Esophagus muscularis mucosa (tissue), 4 donors: Measurements from ENCODE around the gene PDGFA. TPM values are rescaled to one million over a fixed set of nuclear protein-coding genes. Genes with fewer than 3 reads are reported as not detected.

ENCODE experiments used
- DNase-seq: peaks from one replicate; pipeline ENCODE4 v3.0.0-alpha.2; 2017; ENCODE audit errors: extremely low spot score
- H3K27ac ChIP-seq, 4 donors: fragments of 200-600 bp; sonication (generic); replicated peaks in 1 of 4; 1 replicate in 3 of 4; 2 replicates in 1 of 4; pipeline ENCODE4 v1.5.1; 2016 to 2019; ENCODE audit warnings: mild to moderate bottlenecking in 1 of 4
- H3K27me3 ChIP-seq, 4 donors: fragments of 200-600 bp; sonication (generic); one replicate each; pipeline versions ENCODE4 v1.5.1 to v1.6.0; 2016 to 2019
- H3K36me3 ChIP-seq, 4 donors: fragments of 200-600 bp; sonication (generic); one replicate each; pipeline ENCODE4 v1.5.1; 2016 to 2019
- H3K4me1 ChIP-seq, 4 donors: fragments of 200-600 bp; sonication (generic); one replicate each; pipeline ENCODE4 v1.5.1; 2016 to 2019
- H3K4me3 ChIP-seq, 4 donors: fragments of 200-600 bp; sonication (generic); 1 replicate in 2 of 4; 2 replicates in 2 of 4; pipeline ENCODE4 v1.5.1; 2016 to 2019; ENCODE audit warnings: mild to moderate bottlenecking in 4 of 4, moderate library complexity in 1 of 4
- H3K9me3 ChIP-seq, 4 donors: fragments of 200-600 bp; sonication (generic); 1 replicate in 3 of 4; 2 replicates in 1 of 4; pipeline ENCODE4 v1.5.1; 2016 to 2019
- EP300 ChIP-seq: sonication (generic); formaldehyde crosslinking; IDR thresholded peaks from one replicate; pipeline ENCODE4 v1.6.1; 2017; ENCODE audit warnings: antibody characterized with exemption
- POLR2A ChIP-seq: fragments of 450-650 bp; IDR thresholded peaks from one replicate; pipeline ENCODE4 v1.6.1; 2017; ENCODE audit warnings: antibody characterized with exemption, moderate library complexity, mild to moderate bottlenecking, low read depth
- POLR2AphosphoS5 ChIP-seq, 2 donors: sonication (generic); formaldehyde crosslinking; IDR thresholded peaks; one replicate each; pipeline ENCODE4 v1.6.1; 2017; ENCODE audit warnings: antibody characterized with exemption in 2 of 2
- WGBS: methylation state at CpG from one replicate; pipeline ENCODE4 v1.1.5; 2018; 5-methylcytosine and 5-hydroxymethylcytosine counted together
- intact Hi-C: fragments of 100-400 bp; cut with DNase I; formaldehyde crosslinking; loops from one replicate; pipeline ENCODE4 v1.15.1; 2023
- total RNA-seq, 4 donors: library from RNA; depleted of rRNA; stranded (reverse); fragments of >200 nt; gene quantifications; one replicate each; pipeline versions ENCODE4 v1.1.0 to v1.2.1, GENCODE V29; 2016
- TF ChIP-seq, protein P1 (sequence below), 3 experiments: fragments of 200-600 bp in 2 of 3; fragments of 450-650 bp in 1 of 3; sonication (generic) in 2 of 3; IDR thresholded peaks; one replicate each; pipeline ENCODE4 v1.5.1; 2017 to 2019; ENCODE audit warnings: antibody characterized with exemption in 3 of 3, mild to moderate bottlenecking in 2 of 3, moderate library complexity in 1 of 3

Gene PDGFA
- total RNA-seq, 4 donors from 2014 or later: 88.0 to 184 (median 119) TPM

- TF ChIP-seq POLR2A (no peak), POLR2AphosphoS5 (IDR thresholded peaks at IDR 0.05) (no peak), EP300 (no peak)
- TF ChIP-seq, protein P1, sequence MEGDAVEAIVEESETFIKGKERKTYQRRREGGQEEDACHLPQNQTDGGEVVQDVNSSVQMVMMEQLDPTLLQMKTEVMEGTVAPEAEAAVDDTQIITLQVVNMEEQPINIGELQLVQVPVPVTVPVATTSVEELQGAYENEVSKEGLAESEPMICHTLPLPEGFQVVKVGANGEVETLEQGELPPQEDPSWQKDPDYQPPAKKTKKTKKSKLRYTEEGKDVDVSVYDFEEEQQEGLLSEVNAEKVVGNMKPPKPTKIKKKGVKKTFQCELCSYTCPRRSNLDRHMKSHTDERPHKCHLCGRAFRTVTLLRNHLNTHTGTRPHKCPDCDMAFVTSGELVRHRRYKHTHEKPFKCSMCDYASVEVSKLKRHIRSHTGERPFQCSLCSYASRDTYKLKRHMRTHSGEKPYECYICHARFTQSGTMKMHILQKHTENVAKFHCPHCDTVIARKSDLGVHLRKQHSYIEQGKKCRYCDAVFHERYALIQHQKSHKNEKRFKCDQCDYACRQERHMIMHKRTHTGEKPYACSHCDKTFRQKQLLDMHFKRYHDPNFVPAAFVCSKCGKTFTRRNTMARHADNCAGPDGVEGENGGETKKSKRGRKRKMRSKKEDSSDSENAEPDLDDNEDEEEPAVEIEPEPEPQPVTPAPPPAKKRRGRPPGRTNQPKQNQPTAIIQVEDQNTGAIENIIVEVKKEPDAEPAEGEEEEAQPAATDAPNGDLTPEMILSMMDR (IDR thresholded peaks at IDR 0.05): no peak
- Histone ChIP-seq H3K4me1 (peaks cover 26 to 46% (median 30%) of the 10 kb centered on the region in 4 donors), H3K4me3 (no peak overlapping the region), H3K36me3 (peaks cover 48 to 90% (median 77%) of the 10 kb centered on the region in 4 donors), H3K27me3 (no peaks in the 10 kb centered on the region), H3K27ac (peak overlapping the region in 3 of 4 donors; percentile 6 to 62 (median 35)), H3K9me3 (no peaks in the 10 kb centered on the region)
- no peak for DNase-seq
- 83% methylated on average over 12 of the region's 16 CpGs for WGBS
- intact Hi-C loops: no loop called here
These were observed 14.5 kb downstream of the PDGFA start for GRCh38 chr7:505171-505570.

GRCh38 chr7:504221-505111, 15.2 kb downstream of the PDGFA start:
- 85% methylated on average over 27 of the region's 34 CpGs for WGBS
- H3K9me3 ChIP-seq: no peaks in the 10 kb centered on the region
- peaks cover 26 to 45% (median 28%) of the 10 kb centered on the region in 4 donors for H3K4me1 ChIP-seq
- H3K27ac ChIP-seq: peak overlapping the region; percentile 35 to 62 (median 44)
- intact Hi-C loops: no loop called here
- DNase-seq: no peak
- H3K27me3 ChIP-seq: no peaks in the 10 kb centered on the region
- H3K4me3 ChIP-seq: no peak overlapping the region
- H3K36me3 ChIP-seq: peaks cover 48 to 90% (median 77%) of the 10 kb centered on the region in 4 donors
- TF ChIP-seq, protein P1 (IDR thresholded peaks at IDR 0.05): no peak
- TF ChIP-seq POLR2AphosphoS5 (IDR thresholded peaks at IDR 0.05) (no peak), POLR2A (no peak), EP300 (no peak)

GRCh38 chr7:503575-504111, 16.0 kb downstream of the PDGFA start:
- H3K36me3 ChIP-seq: peaks cover 40 to 90% (median 73%) of the 10 kb centered on the region in 4 donors
- DNase-seq: no peak
- TF ChIP-seq, protein P1 (IDR thresholded peaks at IDR 0.05): no peak
- TF ChIP-seq POLR2A (no peak), EP300 (no peak), POLR2AphosphoS5 (IDR thresholded peaks at IDR 0.05) (no peak)
- peak overlapping the region; percentile 35 to 62 (median 44) for H3K27ac ChIP-seq
- H3K4me3 ChIP-seq: no peak overlapping the region
- WGBS: 73% methylated on average over 20 of the region's 20 CpGs
- no peaks in the 10 kb centered on the region for H3K9me3 ChIP-seq
- H3K4me1 ChIP-seq: peaks cover 26 to 36% (median 28%) of the 10 kb centered on the region in 4 donors
- intact Hi-C loops: no loop called here
- no peaks in the 10 kb centered on the region for H3K27me3 ChIP-seq

DNA sequence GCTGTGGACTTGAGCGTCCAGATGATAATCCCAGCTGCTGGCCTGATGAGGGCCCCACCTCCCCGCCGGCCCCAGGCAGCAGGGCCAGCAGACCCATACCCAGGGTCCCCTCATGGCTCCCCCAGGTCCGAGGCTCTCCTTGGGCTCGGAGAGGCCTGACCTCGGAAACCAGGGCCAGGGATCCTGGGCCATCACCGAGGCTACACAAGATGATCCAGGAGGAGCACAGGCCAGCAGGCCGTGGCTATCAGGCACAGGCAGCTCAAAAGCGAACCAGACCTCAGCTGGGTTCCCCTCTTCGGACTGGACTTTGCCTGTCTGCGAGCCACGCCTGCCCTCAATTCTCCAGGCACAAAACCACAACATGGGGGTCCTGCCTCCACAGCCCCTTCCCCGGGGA, 17.4 kb downstream of the PDGFA start:
- Histone ChIP-seq H3K4me3 (no peak overlapping the region), H3K4me1 (peaks cover 26 to 31% (median 26%) of the 10 kb centered on the region in 4 donors), H3K9me3 (no peaks in the 10 kb centered on the region), H3K27ac (no peak overlapping the region), H3K36me3 (peaks cover 38 to 89% (median 67%) of the 10 kb centered on the region in 4 donors), H3K27me3 (no peaks in the 10 kb centered on the region)
- TF ChIP-seq POLR2AphosphoS5 (IDR thresholded peaks at IDR 0.05) (no peak), POLR2A (no peak), EP300 (no peak)
- TF ChIP-seq, protein P1 (IDR thresholded peaks at IDR 0.05): no peak
- WGBS: 90% methylated on average over 10 of the region's 13 CpGs
- intact Hi-C loops: no loop called here
- DNase-seq: no peak
